Heart right ventricle (tissue), 16 donors: ENCODE results near the gene LRR1. TPM values are rescaled to one million over a fixed set of nuclear protein-coding genes. Genes with fewer than 3 reads are reported as not detected.
A peak's percentile ranks its signal among the peaks of the same experiment; 100 is the strongest.

Experiments
- ATAC-seq, 8 donors: fragments of 200-7000 bp; cut with Tn5 transposase; one replicate each; pipeline ENCODE4 v1.9.1; 2020; ENCODE audit warnings: mild to moderate bottlenecking in 8 of 8, moderate library complexity in 8 of 8, moderate number of reproducible peaks in 1 of 8
- DNase-seq, 2 donors: peaks; one replicate each; pipeline ENCODE4 v3.0.0-alpha.2; 2020
- H3K27ac ChIP-seq, 10 donors: fragments of 200-600 bp; sonication (generic) in 2 of 10; one replicate each; pipeline versions ENCODE4 v1.5.0 to v1.8.0; 2020 to 2022; ENCODE audit warnings: mild to moderate bottlenecking in 3 of 10
- H3K27me3 ChIP-seq, 7 donors: fragments of 200-600 bp; one replicate each; pipeline ENCODE4 v1.8.0; 2021 to 2022; ENCODE audit warnings: mild to moderate bottlenecking in 2 of 7
- H3K36me3 ChIP-seq, 9 donors: fragments of 200-600 bp; sonication (generic) in 1 of 9; one replicate each; pipeline versions ENCODE4 v1.5.0 to v1.8.0; 2020 to 2022; ENCODE audit warnings: mild to moderate bottlenecking in 2 of 9
- H3K4me1 ChIP-seq, 9 donors: fragments of 200-600 bp; sonication (generic) in 1 of 9; one replicate each; pipeline versions ENCODE4 v1.5.0 to v1.8.0; 2020 to 2022; ENCODE audit warnings: mild to moderate bottlenecking in 4 of 9
- H3K4me3 ChIP-seq, 10 donors: fragments of 200-600 bp; sonication (generic) in 2 of 10; one replicate each; pipeline versions ENCODE4 v1.5.0 to v1.8.0; 2020 to 2022; ENCODE audit warnings: mild to moderate bottlenecking in 7 of 10, moderate library complexity in 2 of 10
- H3K9me3 ChIP-seq, 11 donors: fragments of 200-600 bp in 10 of 11; sonication (generic) in 2 of 11; one replicate each; pipeline versions ENCODE4 v1.5.0 to v1.8.0; 2013 to 2022; ENCODE audit warnings: mild to moderate bottlenecking in 2 of 11, control low read depth in 1 of 11, moderate library complexity in 1 of 11
- CTCF ChIP-seq, 9 donors: fragments of 200-600 bp; sonication (generic) in 2 of 9; IDR thresholded peaks; one replicate each; pipeline versions ENCODE4 v1.5.0 to v1.8.0; 2021 to 2022; ENCODE audit warnings: antibody characterized with exemption in 9 of 9, mild to moderate bottlenecking in 5 of 9, moderate library complexity in 1 of 9
- WGBS, 2 donors: extraction: QIAGEN DNeasy Blood & Tissue Kit; methylation state at CpG; one replicate each; pipeline ENCODE4 v1.1.7; 2013; ENCODE audit warnings: inconsistent platforms in 1 of 2; 5-methylcytosine and 5-hydroxymethylcytosine counted together
- intact Hi-C, 10 donors: fragments of 100-400 bp; cut with DNase I; formaldehyde crosslinking; loops; one replicate each; pipeline versions ENCODE4 v1.11.1 to v1.14.2; 2022
- polyA plus RNA-seq, 2 donors: library from polyadenylated mRNA; stranded (reverse); fragments of 200-250 nt; gene quantifications; one replicate each; pipeline ENCODE4 v1.2.3, GENCODE V29; 2013
- total RNA-seq, 10 donors: library from RNA; stranded (reverse); fragmentation: NEBNext Ultra II Directional in 3 of 10; extraction: Animal tissue kit (Norgen Biotek cat#: 25700) in 3 of 10; gene quantifications; one replicate each; pipeline versions ENCODE4 v1.2.1 to v1.2.4, GENCODE V29; 2021 to 2023
- donor health status: Arrhythmogenic right ventricular cardiomyopathy.
- donor health status: ischemic (EF 13 %, LVEDD 7.1; RV severe dilation, severe dysfunction).
- donor health status: healthy with polysubstance abuse.
- donor health status: DM: no; HTN: yes; CAD: no.
- donor health status: DM: no; HTN: no; CAD: no.
- donor health status: ischemic (EF 25% LVEDD 6.9; RV normal size, moderate dysfunction).
- donor health status: ischemic (EF 25% LVEDD 5.7; RV mildly dilated, moderate dysfunction).
- donor health status: healthy.
- donor health status: DM: yes; HTN: yes; CAD: no.
- donor health status: Ischemic cardiomyopathy.
- donor health status: ischemic (EF 35%, LVEDD 5.7; RV mildly dilated, moderate dysfunction).
- donor health status: nonischemic (EF 11% LVEDD 7.7; RV severe dilation, severe dysfunction).
- donor health status: DM: yes; HTN: yes; CAD: no.
- donor health status: PGD.
- donor health status: ischemic (EF 29% LVEDD 5.4; RV normal size, mild dysfunction).
- donor health status: nonischemic (EF 23%, LVEDD 6.1; RV moderate dilation, normal function).

Gene LRR1
- total and polyA plus RNA-seq, 12 donors = 2.7 to 38.4 (median 6.5) TPM

DNA sequence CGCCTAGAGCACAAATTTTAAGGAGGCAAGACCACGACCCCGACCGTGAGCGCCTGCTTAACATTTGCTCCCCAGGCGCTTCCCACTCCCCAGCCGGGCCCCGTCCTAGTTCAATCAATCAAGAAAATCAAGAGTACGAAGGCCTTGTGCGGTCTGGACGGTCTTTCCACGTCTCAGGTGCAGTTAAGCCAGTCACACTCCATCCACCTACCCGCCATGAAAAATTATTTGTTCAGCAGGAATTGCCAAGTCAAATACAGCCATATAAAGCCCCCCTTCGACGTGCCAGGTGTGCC, 603 bp upstream of the LRR1 start:
- peak overlapping the region; percentile 85 to 99 (median 94) for H3K27ac ChIP-seq
- WGBS, 2 donors = 1% methylated on average over 15 of the region's 15 CpGs
- TF ChIP-seq CTCF (IDR thresholded peaks at IDR 0.05) = no peak
- intact Hi-C loops = no loop called here
- peaks cover 5 to 41% (median 21%) of the 10 kb centered on the region in 9 donors for H3K4me1 ChIP-seq
- peak overlapping the region; percentile 51 to 94 (median 84) for H3K4me3 ChIP-seq
- DNase-seq (no peak), ATAC-seq (peak; percentile 19 to 45 (median 36))
- H3K9me3 ChIP-seq = no peaks in the 10 kb centered on the region
- peaks cover 0 to 9% (median 0%) of the 10 kb centered on the region in 9 donors for H3K36me3 ChIP-seq
- no peaks in the 10 kb centered on the region for H3K27me3 ChIP-seq

GRCh38 chr14:49607583-49607982, 8.8 kb downstream of the LRR1 start:
- intact Hi-C loops = no loop called here
- H3K4me3 ChIP-seq = no peak overlapping the region
- no peak for ATAC-seq
- H3K36me3 ChIP-seq = peaks cover 0 to 50% (median 0%) of the 10 kb centered on the region in 9 donors
- 87 to 96% methylated on average over 6 of the region's 6 CpGs for WGBS, 2 donors
- no peaks in the 10 kb centered on the region for H3K4me1 ChIP-seq
- H3K9me3 ChIP-seq = no peaks in the 10 kb centered on the region
- no peak for TF ChIP-seq CTCF (IDR thresholded peaks at IDR 0.05)
- no peak for DNase-seq
- no peak overlapping the region for H3K27ac ChIP-seq
- H3K27me3 ChIP-seq = no peaks in the 10 kb centered on the region

DNA sequence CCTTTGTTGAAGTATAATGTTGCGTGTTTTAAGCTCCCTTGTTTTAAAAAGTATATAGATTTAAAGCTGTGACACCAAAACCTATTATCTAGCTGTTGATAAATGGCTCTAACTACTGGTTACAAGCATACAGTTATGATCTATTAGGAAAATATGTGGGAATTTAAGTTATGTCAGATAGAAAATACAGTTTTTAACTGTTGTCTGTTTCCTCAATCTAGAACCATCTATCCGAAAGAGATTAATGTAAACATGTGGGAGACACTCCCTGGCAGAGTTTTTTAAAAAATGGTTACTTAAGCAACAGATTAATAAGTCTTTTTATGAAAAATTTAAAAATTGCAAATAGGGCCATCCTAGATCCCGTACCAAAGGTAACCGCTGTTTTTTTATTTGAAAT, 13.5 kb downstream of the LRR1 start:
- Histone ChIP-seq H3K27me3 (no peaks in the 10 kb centered on the region), H3K9me3 (no peaks in the 10 kb centered on the region), H3K4me1 (peaks cover 0 to 2% (median 0%) of the 10 kb centered on the region in 9 donors), H3K36me3 (peaks cover 0 to 29% (median 4%) of the 10 kb centered on the region in 9 donors), H3K4me3 (no peak overlapping the region), H3K27ac (no peak overlapping the region)
- 95 to 98% methylated on average over 4 of the region's 4 CpGs for WGBS, 2 donors
- intact Hi-C loops = no loop called here
- TF ChIP-seq CTCF (IDR thresholded peaks at IDR 0.05) = no peak
- DNase-seq (no peak), ATAC-seq (no peak)

DNA sequence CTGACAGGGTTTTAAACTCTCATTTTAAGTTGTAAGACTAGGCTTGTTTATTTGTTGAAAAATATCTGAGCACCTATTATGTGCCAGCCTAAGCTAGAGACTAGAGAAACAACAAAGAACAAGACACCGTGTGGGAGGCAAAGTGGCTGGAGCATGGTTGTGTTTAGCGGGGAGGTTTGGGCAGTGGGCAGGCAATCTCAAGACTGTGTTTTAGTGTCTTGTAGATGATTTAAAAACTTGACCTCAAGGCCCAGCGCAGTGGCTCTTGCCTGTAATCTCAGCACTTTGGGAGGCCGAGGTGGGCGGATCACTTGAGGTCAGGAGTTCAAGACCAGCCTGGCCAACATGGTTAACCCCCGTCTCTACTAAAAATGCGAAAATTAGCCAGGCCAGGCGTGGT, 13.9 kb downstream of the LRR1 start:
- H3K4me3 ChIP-seq = no peak overlapping the region
- intact Hi-C loops = no loop called here
- WGBS, 2 donors = 89 to 92% methylated on average over 8 of the region's 8 CpGs
- peaks cover 0 to 6% (median 0%) of the 10 kb centered on the region in 9 donors for H3K4me1 ChIP-seq
- H3K36me3 ChIP-seq = peaks cover 0 to 29% (median 4%) of the 10 kb centered on the region in 9 donors
- no peaks in the 10 kb centered on the region for H3K27me3 ChIP-seq
- TF ChIP-seq CTCF (IDR thresholded peaks at IDR 0.05) = no peak
- DNase-seq (no peak), ATAC-seq (no peak)
- H3K9me3 ChIP-seq = no peaks in the 10 kb centered on the region
- no peak overlapping the region for H3K27ac ChIP-seq
